OCI-LY3 (cell line): ENCODE measurements around the gene FANCB.

Experiments used
- H2AFZ ChIP-seq: fragments of 200-600, 300-600 bp; shearing (Covaris generic); 2 replicates; pipeline ENCODE4 v1.6.0; 2014; ENCODE audit warnings: antibody characterized with exemption, low read depth, low read length
- H3K27ac ChIP-seq: fragments of 200-600, 300-600 bp; sonication (generic); 2 replicates; pipeline ENCODE4 v1.5.1; 2014; ENCODE audit warnings: mild to moderate bottlenecking, low read length, moderate library complexity, mixed read lengths
- H3K27me3 ChIP-seq: fragments of 200-600, 300-600 bp; sonication (generic); 2 replicates; pipeline ENCODE4 v1.6.1; 2014; ENCODE audit warnings: low read depth, low read length, mixed read lengths
- H3K36me3 ChIP-seq: fragments of 200-600, 300-600 bp; sonication (generic); replicated peaks from 2 replicates; pipeline ENCODE3; 2014; ENCODE audit warnings: low read depth, low read length, mixed read lengths
- H3K4me1 ChIP-seq: fragments of 300-600, 200-600 bp; sonication (generic); 2 replicates; pipeline ENCODE4 v1.6.1; 2014; ENCODE audit warnings: low read length, mixed read lengths
- H3K4me2 ChIP-seq: fragments of 200-600, 300-600 bp; sonication (generic); 2 replicates; pipeline ENCODE4 v1.6.1; 2014; ENCODE audit warnings: low read length, mixed read lengths
- H3K4me3 ChIP-seq: fragments of 300-600, 200-600 bp; sonication (generic); 2 replicates; pipeline ENCODE4 v1.5.1; 2014; ENCODE audit warnings: antibody characterized with exemption, mild to moderate bottlenecking, low read length, moderate library complexity
- H3K79me2 ChIP-seq: fragments of 300-600, 200-600 bp; shearing (Covaris generic); 2 replicates; pipeline ENCODE4 v1.6.1; 2014; ENCODE audit warnings: mild to moderate bottlenecking, low read length, mixed read lengths
- H3K9ac ChIP-seq: fragments of 300-600, 200-600 bp; shearing (Covaris generic); 2 replicates; pipeline ENCODE4 v1.6.0; 2014; ENCODE audit warnings: mild to moderate bottlenecking, low read length, moderate library complexity
- H3K9me3 ChIP-seq: fragments of 200-600, 300-600 bp; shearing (Covaris generic); 2 replicates; pipeline ENCODE4 v1.6.1; 2014; ENCODE audit warnings: low read length, mixed read lengths; ENCODE audit not compliant: insufficient read depth
- H4K20me1 ChIP-seq: fragments of 200-600, 300-600 bp; sonication (generic); 2 replicates; pipeline ENCODE4 v1.6.1; 2016; ENCODE audit warnings: low read length, mixed read lengths; ENCODE audit not compliant: insufficient read depth
- EZH2phosphoT487 ChIP-seq: fragments of 200-600 bp; shearing (Covaris generic); IDR thresholded peaks from 2 replicates; pipeline ENCODE4 v1.6.1; 2018; ENCODE audit warnings: antibody characterized with exemption, mixed run types, low read depth
- TF ChIP-seq, protein P1 (sequence below): fragments of 200-600, 300-600 bp; sonication (generic); IDR thresholded peaks from 2 replicates; pipeline ENCODE4 v1.5.1; 2014; ENCODE audit warnings: antibody characterized with exemption, low read length, low read depth

The FANCB gene

GRCh38 chrX:14884714-14885113 is 11.8 kb upstream of the FANCB start:
- H3K79me2 ChIP-seq, result no peaks in the 10 kb centered on the region
- TF ChIP-seq EZH2phosphoT487, result no peak
- TF ChIP-seq, protein P1, sequence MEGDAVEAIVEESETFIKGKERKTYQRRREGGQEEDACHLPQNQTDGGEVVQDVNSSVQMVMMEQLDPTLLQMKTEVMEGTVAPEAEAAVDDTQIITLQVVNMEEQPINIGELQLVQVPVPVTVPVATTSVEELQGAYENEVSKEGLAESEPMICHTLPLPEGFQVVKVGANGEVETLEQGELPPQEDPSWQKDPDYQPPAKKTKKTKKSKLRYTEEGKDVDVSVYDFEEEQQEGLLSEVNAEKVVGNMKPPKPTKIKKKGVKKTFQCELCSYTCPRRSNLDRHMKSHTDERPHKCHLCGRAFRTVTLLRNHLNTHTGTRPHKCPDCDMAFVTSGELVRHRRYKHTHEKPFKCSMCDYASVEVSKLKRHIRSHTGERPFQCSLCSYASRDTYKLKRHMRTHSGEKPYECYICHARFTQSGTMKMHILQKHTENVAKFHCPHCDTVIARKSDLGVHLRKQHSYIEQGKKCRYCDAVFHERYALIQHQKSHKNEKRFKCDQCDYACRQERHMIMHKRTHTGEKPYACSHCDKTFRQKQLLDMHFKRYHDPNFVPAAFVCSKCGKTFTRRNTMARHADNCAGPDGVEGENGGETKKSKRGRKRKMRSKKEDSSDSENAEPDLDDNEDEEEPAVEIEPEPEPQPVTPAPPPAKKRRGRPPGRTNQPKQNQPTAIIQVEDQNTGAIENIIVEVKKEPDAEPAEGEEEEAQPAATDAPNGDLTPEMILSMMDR, result no peak
- peaks cover 1% of the 10 kb centered on the region for H3K4me1 ChIP-seq
- no peaks in the 10 kb centered on the region for H3K36me3 ChIP-seq
- H4K20me1 ChIP-seq, result no peaks in the 10 kb centered on the region
- no peak overlapping the region for H3K4me2 ChIP-seq
- no peak overlapping the region for H3K27ac ChIP-seq
- H3K27me3 ChIP-seq, result no peaks in the 10 kb centered on the region
- H3K9ac ChIP-seq, result no peak overlapping the region
- H2AFZ ChIP-seq, result no peak overlapping the region
- no peak overlapping the region for H3K4me3 ChIP-seq
- no peaks in the 10 kb centered on the region for H3K9me3 ChIP-seq

DNA sequence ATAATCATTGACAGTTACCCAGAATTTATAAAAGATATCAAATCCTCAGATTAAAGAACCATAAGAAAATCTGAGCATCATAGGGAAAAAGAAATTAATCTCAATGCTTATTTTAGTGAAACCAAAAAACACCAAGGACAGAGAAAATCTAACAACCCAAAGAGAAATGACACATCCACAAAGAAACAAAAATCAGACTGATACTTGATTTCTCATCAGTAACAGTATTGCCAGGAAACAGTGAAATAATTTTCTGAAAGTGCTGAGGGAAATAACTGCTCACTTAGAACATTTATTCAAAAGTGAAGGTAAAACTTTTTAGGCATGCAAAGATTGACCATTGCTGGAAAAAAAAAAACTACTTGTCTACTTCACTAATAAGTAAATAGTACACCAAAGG is 11.0 kb upstream of the FANCB start:
- Histone ChIP-seq H2AFZ (no peak overlapping the region), H3K9me3 (no peaks in the 10 kb centered on the region), H3K27me3 (no peaks in the 10 kb centered on the region), H3K4me2 (no peak overlapping the region), H3K79me2 (no peaks in the 10 kb centered on the region), H3K36me3 (no peaks in the 10 kb centered on the region), H3K4me1 (no peaks in the 10 kb centered on the region), H3K27ac (no peak overlapping the region), H4K20me1 (no peaks in the 10 kb centered on the region), H3K4me3 (no peak overlapping the region), H3K9ac (no peak overlapping the region)
- no peak for TF ChIP-seq EZH2phosphoT487
- TF ChIP-seq, protein P1, result no peak

GRCh38 chrX:14875624-14876023 is 2.8 kb upstream of the FANCB start:
- H3K4me2 ChIP-seq, result no peak overlapping the region
- no peak overlapping the region for H3K9ac ChIP-seq
- no peak overlapping the region for H2AFZ ChIP-seq
- H3K79me2 ChIP-seq, result peaks cover 34% of the 10 kb centered on the region
- H3K4me3 ChIP-seq, result no peak overlapping the region
- no peaks in the 10 kb centered on the region for H4K20me1 ChIP-seq
- no peak for TF ChIP-seq EZH2phosphoT487
- TF ChIP-seq, protein P1, result no peak
- peaks cover 3% of the 10 kb centered on the region for H3K36me3 ChIP-seq
- no peaks in the 10 kb centered on the region for H3K27me3 ChIP-seq
- H3K4me1 ChIP-seq, result peaks cover 16% of the 10 kb centered on the region
- no peak overlapping the region for H3K27ac ChIP-seq
- H3K9me3 ChIP-seq, result no peaks in the 10 kb centered on the region

GRCh38 chrX:14873676-14874049 is 794 bp upstream of the FANCB start:
- peaks cover 6% of the 10 kb centered on the region for H3K36me3 ChIP-seq
- H4K20me1 ChIP-seq, result 0 out of 2 replicates have a peak, but pooled peaks cover 5% of the 10 kb centered on the region
- H2AFZ ChIP-seq, result peak overlapping the region; percentile 85
- peak overlapping the region; percentile 89 for H3K4me3 ChIP-seq
- H3K9ac ChIP-seq, result peak overlapping the region; percentile 90
- H3K79me2 ChIP-seq, result peaks cover 54% of the 10 kb centered on the region
- H3K27me3 ChIP-seq, result no peaks in the 10 kb centered on the region
- peaks cover 16% of the 10 kb centered on the region for H3K4me1 ChIP-seq
- H3K4me2 ChIP-seq, result peak overlapping the region; percentile 95
- no peaks in the 10 kb centered on the region for H3K9me3 ChIP-seq
- TF ChIP-seq, protein P1, result no peak
- TF ChIP-seq EZH2phosphoT487, result no peak
- H3K27ac ChIP-seq, result peak overlapping the region; percentile 54
